Cardiac fibroblast (primary cell): Measurements from ENCODE around the gene AKNAD1.

ENCODE experiments used
- DNase-seq, 2 donors: peaks; one replicate each; pipeline versions ENCODE4 v3.0.0 to v3.0.0-alpha.2; 2010; ENCODE audit warnings: low read depth in 2 of 2
- H3K4me3 ChIP-seq, 2 donors: replicated peaks in 1 of 2; 1 replicate in 1 of 2; 2 replicates in 1 of 2; pipeline ENCODE4 v1.5.1; 2011; ENCODE audit warnings: low read depth in 2 of 2, low read length in 2 of 2, mild to moderate bottlenecking in 2 of 2, moderate library complexity in 1 of 2
- CTCF ChIP-seq: IDR thresholded peaks from one replicate; pipeline ENCODE4 v1.5.1; 2011; ENCODE audit warnings: low read depth, mild to moderate bottlenecking, low read length, inconsistent platforms

The AKNAD1 gene

GRCh38 chr1:108829498-108829916 is 27.4 kb downstream of the AKNAD1 start:
- H3K4me3 ChIP-seq: no peak overlapping the region
- no peak for TF ChIP-seq CTCF
- DNase-seq: peak in 1 of 2 donors; percentile 56

GRCh38 chr1:108828074-108828961 is 28.6 kb downstream of the AKNAD1 start:
- TF ChIP-seq CTCF: peak; percentile 73
- H3K4me3 ChIP-seq: peak overlapping the region in 1 of 2 donors; percentile 26
- peak; percentile 86 to 92 for DNase-seq

GRCh38 chr1:108826081-108826635 is 30.7 kb downstream of the AKNAD1 start:
- no peak overlapping the region for H3K4me3 ChIP-seq
- no peak for TF ChIP-seq CTCF
- no peak for DNase-seq

GRCh38 chr1:108824051-108824450 is 32.8 kb downstream of the AKNAD1 start:
- TF ChIP-seq CTCF: no peak
- no peak overlapping the region for H3K4me3 ChIP-seq
- no peak for DNase-seq

- no peak for DNase-seq
Measured at GRCh38 chr1:108823632-108824031, 33.3 kb downstream of the AKNAD1 start.

GRCh38 chr1:108819878-108820277 is 37.0 kb downstream of the AKNAD1 start:
- DNase-seq: peak in 1 of 2 donors; percentile 50
- no peak overlapping the region for H3K4me3 ChIP-seq
- TF ChIP-seq CTCF: no peak

More at GRCh38 chr1:108823632-108824031, 33.3 kb downstream of the AKNAD1 start:
- no peak for TF ChIP-seq CTCF
- H3K4me3 ChIP-seq: no peak overlapping the region
